Gastrocnemius medialis (tissue), 4 donors: ENCODE measurements around the gene PCF11.
A peak's percentile ranks its signal among the peaks of the same experiment; 100 is the strongest.

Experiments
- CTCF ChIP-seq, 5 experiments: fragments of 450-650 bp in 3 of 5; fragments of 200-600 bp in 2 of 5; sonication (generic) in 2 of 5; IDR thresholded peaks in 4 of 5; conservative IDR thresholded peaks in 1 of 5; 1 replicate in 4 of 5; 2 replicates in 1 of 5; pipeline ENCODE4 v1.5.1; 2016 to 2019; ENCODE audit warnings: antibody characterized with exemption in 5 of 5, mild to moderate bottlenecking in 3 of 5, moderate library complexity in 3 of 5
- POLR2A ChIP-seq, 2 donors: fragments of 450-650 bp; IDR thresholded peaks; one replicate each; pipeline ENCODE4 v1.6.1; 2017; ENCODE audit warnings: antibody characterized with exemption in 2 of 2, mild to moderate bottlenecking in 2 of 2, moderate library complexity in 2 of 2

GRCh38 chr11:83194281-83195142 lies 37.6 kb downstream of the PCF11 start:
- peak; percentile 8 to 11 for TF ChIP-seq POLR2A (IDR thresholded peaks at IDR 0.05)
- no peak for TF ChIP-seq CTCF (IDR thresholded peaks at IDR 0.05 in 4 of 5, conservative IDR thresholded peaks at IDR 0.05 in 1 of 5)
